ENCODE results near the gene PIEZO2.

The PIEZO2 gene

DNA sequence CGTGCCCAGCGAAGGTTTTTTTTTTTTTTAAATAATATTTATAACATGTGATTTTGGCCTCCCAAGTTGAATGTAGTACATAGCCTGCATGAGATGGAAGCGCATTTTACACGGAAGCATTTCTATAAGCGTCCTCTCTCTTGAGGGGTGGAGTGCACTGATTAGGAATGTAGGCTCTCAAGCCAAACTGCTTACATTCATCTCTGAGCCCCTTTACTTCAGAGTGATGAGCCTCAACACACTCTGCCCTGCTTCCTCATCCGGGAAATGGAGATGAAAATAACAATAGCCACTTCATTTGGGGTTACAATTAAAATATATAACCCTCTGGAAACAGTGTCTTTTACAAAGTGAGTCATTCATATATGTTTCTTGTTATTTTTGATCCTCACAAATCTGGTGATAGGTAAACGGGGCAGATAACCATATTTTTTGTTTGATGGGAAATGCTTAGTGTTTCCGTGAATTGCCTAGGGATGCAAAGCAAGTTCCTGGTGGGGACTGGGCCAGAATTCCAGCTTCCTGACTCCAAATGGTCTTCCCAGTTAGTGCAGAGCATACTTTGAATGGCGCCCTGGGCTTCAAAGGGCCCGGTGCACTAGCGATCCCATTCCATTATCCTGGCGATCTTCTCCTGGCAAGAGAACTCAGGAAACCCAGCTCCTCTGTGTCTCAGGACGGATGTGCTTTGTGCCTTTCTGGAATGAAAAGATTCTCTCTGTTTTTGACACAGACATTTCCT lies 124.3 kb downstream of the PIEZO2 start:
- Histone ChIP-seq H3K27me3 (ENCODE audit: low read length) (no peaks in the 10 kb centered on the region), H2AFZ (ENCODE audit: low read depth, low read length, severe bottlenecking) (no peak overlapping the region), H3K9me3 (ENCODE audit: insufficient read depth, low read length) (no peaks in the 10 kb centered on the region), H3K27ac (ENCODE audit: low read depth, low read length) (no peak overlapping the region), H3F3A (ENCODE audit: insufficient read depth) (no peaks in the 10 kb centered on the region), H3K36me3 (ENCODE audit: low read length) (no peaks in the 10 kb centered on the region), H4K20me1 (ENCODE audit: low read depth, low read length) (no peaks in the 10 kb centered on the region), H3K79me2 (ENCODE audit: insufficient read depth, low read length) (no peaks in the 10 kb centered on the region), H3K9ac (ENCODE audit: low read length) (no peak overlapping the region), H3K9me2 (replicated peaks; ENCODE audit: insufficient read depth, low read length) (no peaks in the 10 kb centered on the region), H3K4me2 (ENCODE audit: low read depth, low read length, poor library complexity, severe bottlenecking) (no peak overlapping the region), H3K4me3 (ENCODE audit: insufficient read depth, low read length, poor library complexity, severe bottlenecking) (no peak overlapping the region)
- TF ChIP-seq, protein P1, sequence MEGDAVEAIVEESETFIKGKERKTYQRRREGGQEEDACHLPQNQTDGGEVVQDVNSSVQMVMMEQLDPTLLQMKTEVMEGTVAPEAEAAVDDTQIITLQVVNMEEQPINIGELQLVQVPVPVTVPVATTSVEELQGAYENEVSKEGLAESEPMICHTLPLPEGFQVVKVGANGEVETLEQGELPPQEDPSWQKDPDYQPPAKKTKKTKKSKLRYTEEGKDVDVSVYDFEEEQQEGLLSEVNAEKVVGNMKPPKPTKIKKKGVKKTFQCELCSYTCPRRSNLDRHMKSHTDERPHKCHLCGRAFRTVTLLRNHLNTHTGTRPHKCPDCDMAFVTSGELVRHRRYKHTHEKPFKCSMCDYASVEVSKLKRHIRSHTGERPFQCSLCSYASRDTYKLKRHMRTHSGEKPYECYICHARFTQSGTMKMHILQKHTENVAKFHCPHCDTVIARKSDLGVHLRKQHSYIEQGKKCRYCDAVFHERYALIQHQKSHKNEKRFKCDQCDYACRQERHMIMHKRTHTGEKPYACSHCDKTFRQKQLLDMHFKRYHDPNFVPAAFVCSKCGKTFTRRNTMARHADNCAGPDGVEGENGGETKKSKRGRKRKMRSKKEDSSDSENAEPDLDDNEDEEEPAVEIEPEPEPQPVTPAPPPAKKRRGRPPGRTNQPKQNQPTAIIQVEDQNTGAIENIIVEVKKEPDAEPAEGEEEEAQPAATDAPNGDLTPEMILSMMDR (IDR thresholded peaks at IDR 0.05; ENCODE audit: insufficient read depth, low read length, poor library complexity, severe bottlenecking), result no peak
- no peak for TF ChIP-seq EZH2phosphoT487 (conservative IDR thresholded peaks at IDR 0.05; ENCODE audit: low read length)

DNA sequence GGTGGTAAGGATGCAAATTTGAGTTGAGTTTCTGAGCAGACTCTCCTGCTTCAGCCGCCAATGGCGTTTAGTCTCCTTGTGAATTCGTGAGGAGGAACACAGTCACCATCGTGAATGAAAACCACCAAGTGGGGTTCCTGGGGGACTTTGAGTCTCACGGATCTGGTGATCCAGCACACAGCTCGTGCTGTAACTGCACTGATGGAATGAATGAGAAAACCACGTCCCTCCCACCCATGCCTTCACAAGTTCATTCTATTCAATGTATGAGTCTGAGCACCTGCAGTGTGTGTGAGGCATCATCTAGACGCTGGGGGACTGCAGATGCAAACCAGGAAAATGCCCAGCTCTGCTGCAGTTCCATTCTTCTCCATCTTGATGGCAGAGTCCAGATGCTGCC lies 127.9 kb downstream of the PIEZO2 start:
- H3F3A ChIP-seq (ENCODE audit: insufficient read depth), result no peaks in the 10 kb centered on the region
- H2AFZ ChIP-seq (ENCODE audit: low read depth, low read length, severe bottlenecking), result no peak overlapping the region
- no peaks in the 10 kb centered on the region for H3K36me3 ChIP-seq (ENCODE audit: low read length)
- no peak overlapping the region for H3K4me3 ChIP-seq (ENCODE audit: insufficient read depth, low read length, poor library complexity, severe bottlenecking)
- H3K9me3 ChIP-seq (ENCODE audit: insufficient read depth, low read length), result no peaks in the 10 kb centered on the region
- H4K20me1 ChIP-seq (ENCODE audit: low read depth, low read length), result no peaks in the 10 kb centered on the region
- H3K9ac ChIP-seq (ENCODE audit: low read length), result no peak overlapping the region
- no peaks in the 10 kb centered on the region for H3K79me2 ChIP-seq (ENCODE audit: insufficient read depth, low read length)
- H3K27me3 ChIP-seq (ENCODE audit: low read length), result no peaks in the 10 kb centered on the region
- no peak overlapping the region for H3K4me2 ChIP-seq (ENCODE audit: low read depth, low read length, poor library complexity, severe bottlenecking)
- no peaks in the 10 kb centered on the region for H3K9me2 ChIP-seq (replicated peaks; ENCODE audit: insufficient read depth, low read length)
- TF ChIP-seq, protein P1 (IDR thresholded peaks at IDR 0.05; ENCODE audit: insufficient read depth, low read length, poor library complexity, severe bottlenecking), result no peak
- TF ChIP-seq EZH2phosphoT487 (conservative IDR thresholded peaks at IDR 0.05; ENCODE audit: low read length), result no peak
- no peak overlapping the region for H3K27ac ChIP-seq (ENCODE audit: low read depth, low read length)

DNA sequence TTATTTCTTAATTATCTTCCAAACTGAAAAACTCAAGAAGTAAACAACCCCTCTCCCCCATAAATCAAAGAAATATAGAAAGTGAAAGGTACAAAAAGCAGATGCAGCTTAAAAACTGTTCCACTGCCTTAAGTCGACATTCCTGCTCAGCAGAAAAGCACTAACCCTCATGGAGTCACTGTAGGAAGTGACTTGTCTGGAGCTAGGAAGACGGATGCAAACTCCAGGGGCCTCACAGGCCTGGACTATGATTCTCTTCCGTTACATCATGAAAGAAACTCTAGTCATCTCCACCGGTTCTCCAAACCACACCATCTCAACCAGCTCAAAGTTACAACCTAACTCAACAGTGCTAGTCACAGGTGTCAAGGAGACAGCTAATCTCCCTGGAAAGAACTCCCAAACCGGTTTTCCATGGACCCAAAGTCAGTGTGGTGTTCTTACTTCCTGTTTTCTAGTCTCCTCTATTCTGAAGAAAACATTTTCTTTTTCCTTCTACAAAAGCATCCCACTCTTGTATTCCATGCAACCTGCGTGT lies 128.4 kb downstream of the PIEZO2 start:
- no peaks in the 10 kb centered on the region for H3F3A ChIP-seq (ENCODE audit: insufficient read depth)
- H3K9me2 ChIP-seq (replicated peaks; ENCODE audit: insufficient read depth, low read length), result no peaks in the 10 kb centered on the region
- H3K4me2 ChIP-seq (ENCODE audit: low read depth, low read length, poor library complexity, severe bottlenecking), result no peak overlapping the region
- no peaks in the 10 kb centered on the region for H3K79me2 ChIP-seq (ENCODE audit: insufficient read depth, low read length)
- H3K36me3 ChIP-seq (ENCODE audit: low read length), result no peaks in the 10 kb centered on the region
- no peaks in the 10 kb centered on the region for H3K27me3 ChIP-seq (ENCODE audit: low read length)
- no peak for TF ChIP-seq EZH2phosphoT487 (conservative IDR thresholded peaks at IDR 0.05; ENCODE audit: low read length)
- TF ChIP-seq, protein P1 (IDR thresholded peaks at IDR 0.05; ENCODE audit: insufficient read depth, low read length, poor library complexity, severe bottlenecking), result no peak
- H3K27ac ChIP-seq (ENCODE audit: low read depth, low read length), result no peak overlapping the region
- H3K4me3 ChIP-seq (ENCODE audit: insufficient read depth, low read length, poor library complexity, severe bottlenecking), result no peak overlapping the region
- H2AFZ ChIP-seq (ENCODE audit: low read depth, low read length, severe bottlenecking), result no peak overlapping the region
- no peaks in the 10 kb centered on the region for H4K20me1 ChIP-seq (ENCODE audit: low read depth, low read length)
- no peaks in the 10 kb centered on the region for H3K9me3 ChIP-seq (ENCODE audit: insufficient read depth, low read length)
- H3K9ac ChIP-seq (ENCODE audit: low read length), result no peak overlapping the region

Data from SU-DHL-6 (cell line).